GM13977 (cell line): ENCODE measurements around the gene NINJ2.

Experiments
- DNase-seq: peaks from one replicate; pipeline ENCODE4 v3.0.0; 2012; ENCODE audit warnings: low spot score
- CTCF ChIP-seq: IDR thresholded peaks from 2 replicates; pipeline ENCODE4 v1.5.1; 2012; ENCODE audit warnings: mild to moderate bottlenecking, control low read depth; ENCODE audit not compliant: insufficient read depth; ENCODE audit errors: extremely low read depth, missing control alignments
- in situ Hi-C: fragments of 300-500 bp; cut with MboI; formaldehyde crosslinking; loops from one replicate; pipeline ENCODE4 v1.12.0; 2022; ENCODE audit warnings: low sequenced_read_pairs, low pct_unique_long_range_greater_than_20kb, mixed read lengths, inconsistent platforms; ENCODE audit not compliant: unreplicated experiment

Gene NINJ2

DNA sequence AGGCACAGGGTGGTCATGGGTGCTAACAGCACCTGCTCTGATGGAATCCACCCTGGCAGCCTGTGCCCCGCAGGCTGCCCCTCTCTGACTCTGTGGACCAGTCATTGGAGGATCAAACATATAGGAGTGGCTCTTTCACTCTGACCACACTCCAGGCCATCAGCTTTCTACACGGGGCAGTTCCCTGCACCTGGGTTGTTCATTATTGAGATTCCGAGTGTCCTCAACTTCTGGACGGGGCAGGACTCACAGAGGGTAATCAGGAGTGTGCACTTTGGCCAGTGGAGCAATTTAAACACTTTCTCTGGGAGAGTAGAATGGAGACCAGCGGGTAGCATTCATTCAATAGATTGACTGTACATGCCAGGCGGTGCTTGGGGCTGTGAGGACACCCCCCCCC lies 94.8 kb downstream of the NINJ2 start:
- in situ Hi-C loops: loop anchor here (25.0 kb wide), 1 partner anchor 369 kb away; the partner anchor contains the start of gene RAD52
- DNase-seq: no peak
- no peak for TF ChIP-seq CTCF

- TF ChIP-seq CTCF: no peak
- DNase-seq: no peak
- in situ Hi-C loops: loop anchor here (25.0 kb wide), 1 partner anchor 372 kb away; the partner anchor contains the start of gene RAD52
Observed at GRCh38 chr12:565589-566105, 97.6 kb downstream of the NINJ2 start.

GRCh38 chr12:565161-565560 lies 98.1 kb downstream of the NINJ2 start:
- in situ Hi-C loops: loop anchor here (25.0 kb wide), 1 partner anchor 372 kb away; the partner anchor contains the start of gene RAD52
- no peak for TF ChIP-seq CTCF
- no peak for DNase-seq

DNA sequence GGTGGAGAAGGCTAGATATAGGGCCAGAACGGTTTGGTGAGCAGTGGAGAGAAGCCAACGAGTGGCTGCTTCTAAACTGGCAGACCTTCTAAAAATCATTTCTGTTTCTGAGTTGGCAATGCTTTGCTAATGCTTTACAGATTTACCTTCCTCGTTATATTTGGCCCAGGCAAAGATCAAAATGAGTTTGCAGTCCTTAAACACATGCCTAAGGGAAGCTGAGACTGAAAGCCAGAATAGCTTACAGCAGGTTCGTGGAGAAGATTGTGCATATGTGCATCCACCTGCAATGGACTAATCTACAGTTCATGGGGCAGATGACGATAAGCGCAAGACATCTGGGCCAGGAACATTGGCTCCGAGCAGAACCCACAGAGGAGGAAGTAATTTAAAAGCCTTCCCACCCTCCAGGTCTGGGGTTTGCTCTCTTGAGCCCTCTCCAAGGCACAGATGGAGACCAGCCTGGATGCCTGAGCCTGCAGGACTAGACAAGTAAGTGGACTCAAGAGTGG lies 99.4 kb downstream of the NINJ2 start:
- DNase-seq: no peak
- in situ Hi-C loops: loop anchor here (25.0 kb wide), 1 partner anchor 373 kb away; the partner anchor contains the start of gene RAD52
- no peak for TF ChIP-seq CTCF

DNA sequence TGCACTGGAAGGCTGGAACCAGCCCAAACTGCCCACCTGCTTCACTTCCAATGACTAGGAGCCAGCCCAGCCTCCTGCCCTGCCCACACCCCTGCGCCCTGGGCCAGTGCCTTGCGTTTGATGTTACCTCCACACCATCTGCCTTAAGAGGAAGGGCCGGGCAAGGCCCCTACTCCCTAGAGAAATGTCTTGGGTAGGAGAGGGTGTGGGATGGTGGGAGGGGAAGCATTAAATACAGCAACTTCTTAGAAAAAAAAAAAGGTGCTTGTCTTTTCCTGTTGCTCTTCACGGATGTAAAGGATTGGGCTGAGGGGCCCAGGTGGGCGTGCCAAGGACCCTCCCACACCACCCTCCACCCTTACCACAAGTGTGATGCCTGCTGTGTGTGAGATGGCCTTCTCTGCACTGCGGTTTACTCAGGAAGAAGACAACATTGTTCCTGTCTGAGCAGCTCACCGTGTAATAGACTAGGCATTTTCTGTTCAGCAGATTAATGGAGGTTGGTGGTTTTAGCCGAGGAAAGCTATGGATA lies 99.9 kb downstream of the NINJ2 start:
- in situ Hi-C loops: loop anchor here (25.0 kb wide), 1 partner anchor 374 kb away; the partner anchor contains the start of gene RAD52
- TF ChIP-seq CTCF: no peak
- no peak for DNase-seq

DNA sequence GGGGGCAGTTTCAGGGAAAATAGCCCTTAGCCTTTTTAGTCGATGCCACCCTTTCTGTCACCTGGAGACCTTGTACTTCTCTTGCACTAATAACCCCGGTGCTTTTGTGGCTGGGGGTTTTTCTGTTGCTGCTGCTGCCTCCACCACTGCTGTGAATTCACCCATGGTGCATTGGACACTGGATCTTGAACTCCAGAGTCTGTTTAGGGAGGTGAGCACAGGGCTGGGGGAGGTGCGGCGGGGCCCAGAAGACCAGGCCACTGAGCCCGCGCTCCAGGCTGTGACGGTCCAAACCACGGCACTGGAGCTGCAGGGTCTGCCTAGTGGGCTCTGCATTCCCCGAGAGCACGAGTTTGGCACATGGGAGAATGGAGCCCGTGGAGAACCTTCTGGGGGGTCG lies 100.6 kb downstream of the NINJ2 start:
- TF ChIP-seq CTCF: no peak
- DNase-seq: no peak
- in situ Hi-C loops: loop anchor here (25.0 kb wide), 1 partner anchor 375 kb away; the partner anchor contains the start of gene RAD52
